Naive thymus-derived CD4-positive, alpha-beta T cell (primary cell): ENCODE data around the gene NBPF12. TPM values are rescaled to one million over a fixed set of nuclear protein-coding genes. Genes with fewer than 3 reads are reported as not detected.
A peak's percentile ranks its signal among the peaks of the same experiment; 100 is the strongest.
"Not testable (repeated sequence)": the region's sequence is repeated elsewhere in the genome, so short reads cannot be mapped to it uniquely, and the experiment has no call there.

Source experiments
- ATAC-seq: fragments of 150-1000 bp; cut with Tn5 transposase; 2 replicates; pipeline ENCODE4 v1.10.0; 2021; ENCODE audit warnings: mild to moderate bottlenecking, moderate library complexity
- CTCF ChIA-PET: fragments of 350-600 bp; sonication (Branson Sonifier 250); formaldehyde crosslinking; loops from one replicate; lab custom pipeline; 2021; ENCODE audit warnings: antibody characterized with exemption; lab: Charles Lee
- POLR2A ChIA-PET: fragments of 350-600 bp; sonication (Branson Sonifier 250); formaldehyde crosslinking; loops from one replicate; lab custom pipeline; 2021; ENCODE audit warnings: antibody characterized with exemption, inconsistent platforms; lab: Charles Lee
- DNase-seq, 9 donors: peaks; one replicate each; pipeline versions ENCODE4 v3.0.0 to v3.0.0-alpha.2; 2020 to 2022; ENCODE audit warnings: mixed read lengths in 1 of 9
- H3K27ac ChIP-seq: one replicate; pipeline ENCODE4 v1.7.0; 2013; ENCODE audit warnings: mild to moderate bottlenecking, low read depth, low read length, moderate library complexity
- H3K27me3 ChIP-seq, 2 donors: one replicate each; pipeline ENCODE4 v1.7.0; 2013; ENCODE audit warnings: low read length in 2 of 2, mild to moderate bottlenecking in 2 of 2, moderate library complexity in 2 of 2; ENCODE audit not compliant: control insufficient read depth in 2 of 2, insufficient read depth in 2 of 2
- H3K36me3 ChIP-seq, 3 experiments: 1 replicate in 2 of 3; 2 replicates in 1 of 3; pipeline ENCODE4 v1.7.0; 2013; ENCODE audit warnings: low read length in 3 of 3, mild to moderate bottlenecking in 3 of 3, moderate library complexity in 1 of 3; ENCODE audit not compliant: insufficient read depth in 3 of 3, control insufficient read depth in 2 of 3
- H3K4me1 ChIP-seq, 2 donors: one replicate each; pipeline ENCODE4 v1.7.0; 2013; ENCODE audit warnings: low read length in 2 of 2, mild to moderate bottlenecking in 2 of 2, moderate library complexity in 1 of 2; ENCODE audit not compliant: control insufficient read depth in 2 of 2, insufficient read depth in 2 of 2
- H3K4me3 ChIP-seq: 2 replicates; pipeline ENCODE4 v1.7.0; 2013; ENCODE audit warnings: mild to moderate bottlenecking, low read length
- H3K9me3 ChIP-seq, 3 experiments: 1 replicate in 2 of 3; 2 replicates in 1 of 3; pipeline ENCODE4 v1.7.0; 2013; ENCODE audit warnings: low read length in 3 of 3; ENCODE audit not compliant: control insufficient read depth in 2 of 3
- H3K27ac Mint-ChIP-seq, 9 donors: one replicate each; pipeline ENCODE4 v1.8.0; 2020 to 2022; ENCODE audit warnings: mixed read lengths in 9 of 9, mild to moderate bottlenecking in 8 of 9, moderate library complexity in 5 of 9, inconsistent platforms in 2 of 9
- H3K27me3 Mint-ChIP-seq, 5 donors: one replicate each; pipeline ENCODE4 v1.8.0; 2021 to 2022; ENCODE audit warnings: mixed read lengths in 5 of 5, mild to moderate bottlenecking in 1 of 5
- H3K36me3 Mint-ChIP-seq, 5 donors: one replicate each; pipeline ENCODE4 v1.8.0; 2020 to 2022; ENCODE audit warnings: mixed read lengths in 5 of 5, mild to moderate bottlenecking in 3 of 5, inconsistent platforms in 1 of 5
- H3K4me1 Mint-ChIP-seq, 7 donors: one replicate each; pipeline ENCODE4 v1.8.0; 2020 to 2022; ENCODE audit warnings: mixed read lengths in 7 of 7, mild to moderate bottlenecking in 3 of 7, inconsistent platforms in 1 of 7
- H3K4me3 Mint-ChIP-seq, 10 donors: one replicate each; pipeline ENCODE4 v1.8.0; 2020 to 2022; ENCODE audit warnings: mild to moderate bottlenecking in 10 of 10, mixed read lengths in 10 of 10, moderate library complexity in 6 of 10, inconsistent platforms in 2 of 10
- H3K9me3 Mint-ChIP-seq, 11 donors: one replicate each; pipeline ENCODE4 v1.8.0; 2020 to 2022; ENCODE audit warnings: mixed read lengths in 11 of 11, mild to moderate bottlenecking in 4 of 11, inconsistent platforms in 1 of 11, moderate library complexity in 1 of 11
- intact Hi-C, 2 donors: fragments of 100-400 bp; cut with micrococcal nuclease; formaldehyde crosslinking; loops; one replicate each; pipeline ENCODE4 v1.15.1; 2023
- polyA plus RNA-seq, 2 donors: library from polyadenylated mRNA; unstranded; fragments of 300-500 nt; fragmentation: Illumina TruSeq; gene quantifications; one replicate each; pipeline ENCODE4 v1.2.3, GENCODE V29; 2021
- total RNA-seq, 6 experiments: library from RNA in 5 of 6; stranded (reverse) in 5 of 6; gene quantifications; 1 replicate in 5 of 6; 2 replicates in 1 of 6; pipeline ENCODE4 v1.2.3 and lab custom pipeline; 2021 to 2026

The NBPF12 gene, protein sequence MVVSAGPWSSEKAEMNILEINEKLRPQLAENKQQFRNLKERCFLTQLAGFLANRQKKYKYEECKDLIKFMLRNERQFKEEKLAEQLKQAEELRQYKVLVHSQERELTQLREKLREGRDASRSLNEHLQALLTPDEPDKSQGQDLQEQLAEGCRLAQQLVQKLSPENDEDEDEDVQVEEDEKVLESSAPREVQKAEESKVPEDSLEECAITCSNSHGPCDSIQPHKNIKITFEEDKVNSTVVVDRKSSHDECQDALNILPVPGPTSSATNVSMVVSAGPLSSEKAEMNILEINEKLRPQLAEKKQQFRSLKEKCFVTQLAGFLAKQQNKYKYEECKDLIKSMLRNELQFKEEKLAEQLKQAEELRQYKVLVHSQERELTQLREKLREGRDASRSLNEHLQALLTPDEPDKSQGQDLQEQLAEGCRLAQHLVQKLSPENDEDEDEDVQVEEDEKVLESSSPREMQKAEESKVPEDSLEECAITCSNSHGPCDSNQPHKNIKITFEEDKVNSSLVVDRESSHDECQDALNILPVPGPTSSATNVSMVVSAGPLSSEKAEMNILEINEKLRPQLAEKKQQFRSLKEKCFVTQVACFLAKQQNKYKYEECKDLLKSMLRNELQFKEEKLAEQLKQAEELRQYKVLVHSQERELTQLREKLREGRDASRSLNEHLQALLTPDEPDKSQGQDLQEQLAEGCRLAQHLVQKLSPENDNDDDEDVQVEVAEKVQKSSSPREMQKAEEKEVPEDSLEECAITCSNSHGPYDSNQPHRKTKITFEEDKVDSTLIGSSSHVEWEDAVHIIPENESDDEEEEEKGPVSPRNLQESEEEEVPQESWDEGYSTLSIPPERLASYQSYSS (N-terminal part only)
- total RNA-seq (10 to 100 TPM; 23.7 to 35.5 (median 27.7) TPM), polyA plus RNA-seq (1 to 10 TPM; 2.5 to 8.0 TPM), total RNA-seq (lab: John Stamatoyannopoulos, UW) (81.4 reads per million, percentile 81 among the genes with 10 or more reads in this experiment)

DNA sequence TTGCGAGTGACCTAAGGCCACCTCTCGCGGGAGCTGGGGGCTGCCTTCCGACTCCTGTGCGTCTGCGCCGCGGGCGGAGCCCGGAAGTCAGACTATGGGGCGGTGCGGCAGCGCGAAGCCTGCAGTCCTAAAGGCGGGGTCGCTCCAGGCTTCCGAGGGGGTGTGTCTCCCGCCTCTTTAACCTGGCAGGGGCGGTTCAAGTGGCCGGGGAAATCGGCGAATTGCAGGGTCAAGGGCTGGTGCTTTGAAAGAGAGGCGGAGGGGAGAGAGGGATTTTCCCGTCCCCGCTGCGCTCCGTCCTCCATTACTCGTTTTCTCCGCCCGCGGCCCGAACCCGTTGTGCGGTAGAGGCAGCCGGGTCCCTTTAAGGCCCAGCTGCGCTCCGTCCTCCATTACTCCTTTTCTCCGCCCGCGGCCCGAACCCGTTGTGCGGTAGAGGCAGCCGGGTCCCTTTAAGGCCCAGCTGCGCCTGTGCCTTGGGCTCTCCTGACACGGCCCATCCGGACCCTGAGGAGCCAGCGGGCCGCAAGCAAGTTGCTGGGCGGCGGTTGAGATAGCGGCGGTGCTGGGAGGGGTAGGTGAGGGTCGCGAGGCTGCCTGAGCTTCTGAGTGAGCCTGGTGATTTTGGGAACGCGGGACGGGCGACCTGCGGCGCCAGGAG lies at the start of gene NBPF12:
Gene NBPF12 (plus strand): TSS at position 83 of the 661 bp plus-strand sequence. CDS start 21,820 bp downstream, outside the sequence.
- H3K36me3 Mint-ChIP-seq, H3K4me1 ChIP-seq, CTCF ChIA-PET, H3K9me3 Mint-ChIP-seq, H3K36me3 ChIP-seq, H3K27me3 ChIP-seq, H3K9me3 ChIP-seq, H3K27me3 Mint-ChIP-seq: not testable (repeated sequence)
- DNase-seq, result peak; percentile 62 to 86 (median 82)
- peak within 1 kb of the TSS; percentile 70 for H3K4me3 ChIP-seq
- H3K27ac ChIP-seq, result peak within 1 kb of the TSS; percentile 81
- Mint-ChIP-seq H3K4me3 (peak within 1 kb of the TSS; percentile 88 to 97 (median 95)), H3K27ac (peak within 1 kb of the TSS; percentile 83 to 96 (median 95)), H3K4me1 (peaks cover 13 to 25% (median 23%) of the 10 kb centered on the region in 7 donors)
- POLR2A ChIA-PET, result interaction anchor here (0.7 kb wide), 1 partner anchor 287 kb away, joined by 3 read pairs; the partner anchor contains the start of gene FMO5
- intact Hi-C loops, result loop anchor here in 1 of 2 donors (10.0 kb wide), 1 partner anchor 236 kb away; the partner anchor contains the start of gene PRKAB2
- ATAC-seq, result peak; percentile 95

DNA sequence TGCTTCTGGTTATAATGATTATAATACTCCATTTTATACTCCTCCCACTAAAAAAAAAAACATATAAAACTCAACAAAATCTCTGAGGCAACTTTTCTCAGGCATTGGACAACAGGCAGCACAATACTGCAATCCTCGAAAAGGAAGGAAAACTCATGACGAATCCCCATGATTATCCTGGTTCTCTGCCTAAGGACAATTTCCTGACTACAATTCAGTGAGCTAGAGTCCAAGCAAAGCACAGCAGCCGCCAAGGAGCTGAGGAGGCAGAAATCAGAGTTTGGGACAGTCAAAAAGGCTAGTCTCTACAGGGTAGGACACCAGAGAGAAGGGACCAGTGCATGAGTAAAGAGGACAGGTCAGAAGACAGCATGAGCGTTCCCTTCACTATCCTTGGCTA lies 46.8 kb upstream of the NBPF12 start:
- H3K27me3 ChIP-seq, H3K9me3 ChIP-seq, CTCF ChIA-PET, H3K4me3 ChIP-seq, H3K36me3 Mint-ChIP-seq, ATAC-seq, H3K36me3 ChIP-seq, H3K4me3 Mint-ChIP-seq, H3K27ac Mint-ChIP-seq, DNase-seq, POLR2A ChIA-PET, H3K27ac ChIP-seq, intact Hi-C loops, H3K4me1 ChIP-seq, H3K4me1 Mint-ChIP-seq: not testable (repeated sequence)
- H3K9me3 Mint-ChIP-seq, result peaks cover 2 to 22% (median 8%) of the 10 kb centered on the region in 11 donors
- H3K27me3 Mint-ChIP-seq, result peaks cover 0 to 10% (median 7%) of the 10 kb centered on the region in 5 donors

DNA sequence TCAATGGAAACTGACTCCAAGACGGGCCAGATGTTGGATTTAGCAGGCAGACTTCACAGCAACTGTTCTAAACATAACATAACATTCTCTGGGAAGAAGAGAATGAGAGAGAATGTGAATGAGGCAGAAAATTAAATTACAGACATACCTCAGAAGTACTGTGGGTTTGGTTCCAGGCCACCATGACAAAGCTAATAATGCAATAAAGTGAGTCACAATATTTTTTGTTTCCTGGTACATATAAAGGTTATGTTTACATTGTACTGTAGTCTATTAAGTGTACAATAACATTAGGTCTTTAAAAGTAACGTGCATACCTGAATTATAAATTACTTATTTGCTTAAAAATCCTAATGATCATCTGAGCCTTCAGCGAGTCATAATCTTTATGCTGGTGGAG lies 45.8 kb upstream of the NBPF12 start:
- intact Hi-C loops, H3K9me3 ChIP-seq, H3K4me3 ChIP-seq, H3K4me3 Mint-ChIP-seq, DNase-seq, H3K36me3 Mint-ChIP-seq, H3K4me1 ChIP-seq, H3K4me1 Mint-ChIP-seq, CTCF ChIA-PET, H3K27me3 ChIP-seq, ATAC-seq, H3K27ac ChIP-seq, H3K36me3 ChIP-seq, POLR2A ChIA-PET, H3K27ac Mint-ChIP-seq: not testable (repeated sequence)
- peaks cover 2 to 22% (median 8%) of the 10 kb centered on the region in 11 donors for H3K9me3 Mint-ChIP-seq
- H3K27me3 Mint-ChIP-seq, result peaks cover 0 to 10% (median 7%) of the 10 kb centered on the region in 5 donors

DNA sequence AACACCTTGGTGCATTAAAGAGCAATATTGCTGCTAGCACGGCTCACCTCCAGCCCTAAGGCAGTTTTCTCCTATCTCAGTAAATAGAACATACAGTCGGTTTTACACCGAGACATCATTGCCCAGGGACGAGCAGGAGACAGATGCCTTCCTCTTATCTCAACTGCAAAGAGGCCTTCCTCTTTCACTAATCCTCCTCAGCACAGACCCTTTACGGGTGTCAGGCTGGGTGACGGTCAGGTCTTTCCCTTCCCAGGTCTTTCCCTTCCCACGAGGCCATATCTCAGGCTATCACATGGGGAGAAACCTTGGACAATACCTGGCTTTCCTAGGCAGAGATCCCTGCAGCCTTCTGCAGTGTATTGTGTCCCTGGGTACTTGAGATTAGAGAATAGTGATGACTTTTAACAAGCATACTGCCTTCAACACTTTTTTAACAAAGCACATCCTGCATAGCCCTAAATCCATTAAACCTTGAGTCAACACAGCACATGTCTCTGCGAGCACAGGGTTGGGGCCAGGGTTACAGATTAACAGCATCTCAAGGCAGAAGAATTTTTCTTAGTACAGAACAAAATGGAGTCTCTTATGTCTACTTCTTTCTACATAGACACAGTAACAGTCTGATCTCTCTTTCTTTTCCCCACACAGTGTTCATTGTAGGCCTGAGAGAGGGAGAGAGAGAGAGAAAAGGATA lies 30.4 kb upstream of the NBPF12 start:
- intact Hi-C loops, H3K4me3 Mint-ChIP-seq, H3K27ac Mint-ChIP-seq, POLR2A ChIA-PET, H3K27me3 ChIP-seq, H3K4me1 ChIP-seq, H3K4me3 ChIP-seq, H3K27me3 Mint-ChIP-seq, H3K36me3 ChIP-seq, H3K27ac ChIP-seq, H3K9me3 ChIP-seq, H3K9me3 Mint-ChIP-seq, H3K4me1 Mint-ChIP-seq, DNase-seq, ATAC-seq, CTCF ChIA-PET, H3K36me3 Mint-ChIP-seq: not testable (repeated sequence)

DNA sequence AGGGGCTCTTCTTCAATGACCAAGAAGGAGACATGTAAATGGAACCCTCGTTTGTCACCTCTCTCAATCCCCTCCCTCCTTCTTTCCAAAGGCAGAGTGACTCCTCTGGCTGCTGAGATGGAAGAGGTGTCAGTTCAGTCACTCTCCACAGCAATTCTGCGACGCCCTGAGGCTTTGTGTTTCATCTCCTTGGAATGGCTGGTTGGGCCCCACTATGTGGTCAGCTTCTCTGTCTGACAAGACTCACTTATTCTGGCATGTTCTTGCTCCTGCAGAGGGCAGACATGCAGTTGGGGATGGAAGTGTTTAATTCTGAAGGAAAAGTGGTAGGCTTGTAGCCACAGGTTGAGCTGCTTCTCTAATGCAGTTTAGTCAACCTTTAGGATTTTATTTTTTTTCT lies 25.1 kb upstream of the NBPF12 start:
- H3K36me3 ChIP-seq, H3K4me1 Mint-ChIP-seq, H3K27ac ChIP-seq, H3K4me3 ChIP-seq, H3K27me3 Mint-ChIP-seq, intact Hi-C loops, H3K9me3 ChIP-seq, H3K4me1 ChIP-seq, H3K9me3 Mint-ChIP-seq, CTCF ChIA-PET, DNase-seq, H3K27me3 ChIP-seq, POLR2A ChIA-PET, H3K36me3 Mint-ChIP-seq, H3K27ac Mint-ChIP-seq, H3K4me3 Mint-ChIP-seq, ATAC-seq: not testable (repeated sequence)

DNA sequence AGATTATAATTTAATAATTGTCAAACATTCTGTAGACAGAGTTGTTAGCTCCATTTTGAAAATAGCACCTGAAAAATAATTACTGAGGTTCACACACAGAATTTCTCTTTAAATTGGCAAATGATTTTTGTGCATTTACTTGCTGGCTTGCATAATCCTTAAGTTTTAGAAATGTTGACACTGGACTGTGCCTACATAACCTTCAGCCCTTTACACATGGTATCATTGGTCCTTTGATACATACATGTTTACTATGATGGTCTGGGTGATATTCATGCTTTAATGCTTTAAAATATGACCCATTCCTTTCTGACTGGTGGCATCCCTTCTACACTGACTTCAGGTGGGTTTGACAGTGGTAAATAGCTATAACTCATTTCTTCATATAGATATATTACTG lies 17.3 kb upstream of the NBPF12 start:
- H3K4me3 Mint-ChIP-seq, H3K4me3 ChIP-seq, intact Hi-C loops, H3K27me3 Mint-ChIP-seq, H3K27ac ChIP-seq, H3K9me3 Mint-ChIP-seq, POLR2A ChIA-PET, H3K27ac Mint-ChIP-seq, CTCF ChIA-PET, H3K4me1 ChIP-seq, H3K4me1 Mint-ChIP-seq, ATAC-seq, H3K9me3 ChIP-seq, DNase-seq, H3K36me3 ChIP-seq, H3K36me3 Mint-ChIP-seq, H3K27me3 ChIP-seq: not testable (repeated sequence)
